HG03066 (cell line): ENCODE data around the gene DNAJC2.

Experiments
- ATAC-seq: cut with Tn5 transposase; IDR thresholded peaks from one replicate; pipeline ENCODE4 v1.9.1; 2021; ENCODE audit warnings: low read depth; ENCODE audit not compliant: unreplicated experiment

The DNAJC2 gene, protein sequence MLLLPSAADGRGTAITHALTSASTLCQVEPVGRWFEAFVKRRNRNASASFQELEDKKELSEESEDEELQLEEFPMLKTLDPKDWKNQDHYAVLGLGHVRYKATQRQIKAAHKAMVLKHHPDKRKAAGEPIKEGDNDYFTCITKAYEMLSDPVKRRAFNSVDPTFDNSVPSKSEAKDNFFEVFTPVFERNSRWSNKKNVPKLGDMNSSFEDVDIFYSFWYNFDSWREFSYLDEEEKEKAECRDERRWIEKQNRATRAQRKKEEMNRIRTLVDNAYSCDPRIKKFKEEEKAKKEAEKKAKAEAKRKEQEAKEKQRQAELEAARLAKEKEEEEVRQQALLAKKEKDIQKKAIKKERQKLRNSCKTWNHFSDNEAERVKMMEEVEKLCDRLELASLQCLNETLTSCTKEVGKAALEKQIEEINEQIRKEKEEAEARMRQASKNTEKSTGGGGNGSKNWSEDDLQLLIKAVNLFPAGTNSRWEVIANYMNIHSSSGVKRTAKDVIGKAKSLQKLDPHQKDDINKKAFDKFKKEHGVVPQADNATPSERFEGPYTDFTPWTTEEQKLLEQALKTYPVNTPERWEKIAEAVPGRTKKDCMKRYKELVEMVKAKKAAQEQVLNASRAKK

GRCh38 chr7:103344453-103345149 lies at the start of gene DNAJC2:
Gene DNAJC2, minus strand, starts transcription at chr7:103344767. Its CDS starts 145 bp downstream, at chr7:103344622.
- peak; percentile 74 for ATAC-seq

DNA sequence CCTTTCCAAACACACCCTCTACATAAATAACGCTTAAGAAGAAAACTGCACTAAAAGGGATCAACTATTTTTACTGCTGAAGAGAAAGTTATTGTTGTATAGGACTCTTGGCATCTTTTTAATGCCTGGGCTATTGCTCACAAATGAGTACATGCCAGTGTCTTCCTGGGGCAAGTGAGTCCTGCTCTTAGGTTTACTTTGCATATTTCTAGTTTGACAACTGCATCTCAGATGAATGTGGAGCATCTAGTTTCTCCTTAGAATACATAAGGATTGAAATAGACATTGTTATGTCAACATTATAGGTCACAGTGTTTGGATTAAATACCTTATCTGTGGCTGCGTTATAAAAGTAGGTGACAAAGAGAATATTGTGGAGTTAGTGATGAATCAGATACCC lies 47.4 kb upstream of the DNAJC2 start:
- no peak for ATAC-seq

GRCh38 chr7:103391150-103391549 lies 46.6 kb upstream of the DNAJC2 start:
- ATAC-seq: no peak

GRCh38 chr7:103389263-103389662 lies 44.7 kb upstream of the DNAJC2 start:
- no peak for ATAC-seq

DNA sequence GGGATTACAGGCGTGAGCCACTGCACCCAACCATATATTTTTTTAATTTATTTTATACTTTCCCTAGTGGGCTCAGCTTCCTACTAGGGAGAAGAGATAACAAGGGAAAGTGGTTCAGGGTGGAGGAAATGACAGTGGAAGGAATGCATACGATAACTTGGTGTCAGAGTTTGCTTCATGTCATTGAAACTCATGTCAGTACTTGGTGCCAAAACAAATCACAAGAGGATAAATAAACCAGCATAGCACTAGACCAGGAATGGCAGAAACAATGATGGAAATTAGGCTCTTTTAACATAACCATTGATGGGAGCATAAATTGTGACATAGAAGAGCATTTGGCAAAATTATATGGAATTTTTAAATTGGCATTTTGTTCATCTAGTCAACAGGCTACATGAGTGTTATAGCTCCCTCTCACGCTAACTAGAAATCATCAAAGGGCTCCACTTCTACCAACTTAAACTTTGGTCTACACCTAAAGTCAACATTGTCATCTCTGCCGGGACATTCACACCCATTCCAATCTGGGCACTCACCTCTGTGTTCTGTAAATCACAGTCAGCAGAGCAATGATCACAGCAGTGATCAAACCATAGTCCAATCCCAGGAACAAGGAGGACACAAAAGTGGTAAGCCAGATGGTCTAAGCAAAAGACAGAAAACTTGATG lies 44.0 kb upstream of the DNAJC2 start:
- ATAC-seq: no peak

GRCh38 chr7:103387242-103387641 lies 42.7 kb upstream of the DNAJC2 start:
- no peak for ATAC-seq

- no peak for ATAC-seq
Measured at GRCh38 chr7:103382032-103382402, 37.5 kb upstream of the DNAJC2 start.

- no peak for ATAC-seq
Measured at GRCh38 chr7:103381280-103382031, 36.9 kb upstream of the DNAJC2 start.

DNA sequence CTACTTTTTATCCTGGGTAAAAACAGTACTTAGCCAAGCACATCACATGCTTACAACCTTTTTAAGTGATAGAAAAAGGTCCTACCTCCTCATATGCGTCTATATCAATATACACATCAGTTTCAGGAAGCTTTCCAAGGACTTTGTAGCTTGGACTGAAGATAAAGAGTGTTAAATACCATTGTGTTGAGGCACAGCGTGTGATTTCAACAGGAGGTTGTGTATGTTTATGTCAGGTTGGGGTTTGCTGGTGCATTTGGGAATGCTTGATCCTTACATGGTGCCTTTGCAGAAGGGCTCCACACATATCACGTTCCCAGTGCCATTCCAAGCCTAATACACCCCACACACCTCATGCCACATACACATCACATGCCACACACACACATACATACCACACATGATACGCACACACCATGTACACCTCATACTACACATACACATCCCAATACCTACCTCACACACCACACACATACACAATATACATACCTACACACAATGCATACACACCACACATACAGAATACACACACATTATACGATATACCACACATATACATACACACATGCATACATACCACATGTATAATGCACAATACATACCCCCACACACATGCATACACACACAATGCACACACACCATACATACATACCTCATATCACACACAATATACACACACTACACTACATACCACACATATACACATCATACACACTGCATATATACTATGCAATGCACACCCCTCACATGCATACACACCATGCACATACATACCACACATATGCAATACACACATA lies 36.0 kb upstream of the DNAJC2 start:
- no peak for ATAC-seq

DNA sequence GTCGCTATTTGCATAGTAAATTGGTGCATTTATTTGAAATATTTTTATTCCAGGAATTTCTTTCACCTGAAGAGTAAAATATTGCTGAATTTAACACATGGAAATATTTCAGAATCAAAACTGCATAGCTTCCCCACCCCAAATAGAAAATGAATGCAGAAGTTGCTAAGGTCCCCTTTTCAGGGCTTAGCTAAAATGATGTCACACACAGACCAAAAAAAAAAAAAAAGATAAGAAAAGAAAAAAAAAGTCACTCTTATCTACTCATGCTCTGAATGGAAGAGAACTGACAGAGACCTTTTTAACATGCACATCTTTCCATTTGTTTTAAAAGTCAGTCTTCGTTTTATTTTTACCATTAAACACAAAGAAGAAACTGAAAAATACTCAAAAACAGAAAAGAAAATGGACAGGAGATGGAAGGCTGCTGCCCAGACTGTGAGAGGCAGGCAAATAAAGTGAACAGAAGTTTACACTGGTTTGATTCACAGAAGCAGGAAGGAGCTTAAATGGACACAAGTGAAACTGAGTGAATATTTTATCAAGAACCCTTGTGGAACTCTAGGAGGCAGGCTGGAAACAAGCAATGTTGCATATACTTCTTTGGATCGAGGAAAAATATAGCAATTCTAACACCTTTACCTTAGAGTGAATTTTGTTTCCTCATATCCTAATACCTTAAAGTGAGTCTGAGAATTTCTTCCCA lies 34.9 kb upstream of the DNAJC2 start:
- ATAC-seq: no peak

DNA sequence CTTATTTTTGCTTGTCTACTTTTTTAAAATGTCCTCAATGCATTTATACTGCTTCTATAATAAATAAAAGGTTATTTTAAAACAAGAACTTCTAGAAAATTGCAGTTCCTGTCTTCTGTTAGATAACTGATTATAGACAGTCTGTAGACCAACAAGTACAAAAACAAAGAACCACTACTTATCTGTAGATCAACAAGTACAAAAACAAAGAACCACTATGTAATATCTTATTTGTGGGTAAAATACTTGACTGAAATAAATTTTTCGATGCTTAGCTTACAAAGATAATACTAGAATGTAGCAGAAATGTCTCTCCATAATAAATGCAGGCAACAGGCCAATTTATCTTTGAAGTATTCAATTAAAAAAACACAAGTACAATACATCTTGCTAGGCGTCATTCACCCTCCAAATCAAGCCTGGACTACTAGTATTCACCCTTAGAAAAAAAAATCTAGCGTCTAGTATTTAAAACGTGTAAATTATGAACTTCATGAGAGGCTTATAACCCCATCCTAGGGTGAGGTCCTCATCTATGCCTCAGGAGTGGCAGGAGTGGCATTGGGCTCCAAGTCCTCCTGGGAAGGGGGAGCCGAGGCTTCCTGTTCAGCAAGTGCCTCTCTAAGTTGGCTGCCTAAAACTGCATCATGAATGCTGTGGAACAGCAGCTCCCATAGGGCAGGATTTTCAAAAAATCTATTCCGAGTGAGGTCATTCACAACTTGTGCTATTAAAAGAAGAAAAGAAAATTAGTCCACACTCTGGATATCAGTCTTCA lies 29.5 kb upstream of the DNAJC2 start:
- no peak for ATAC-seq

- ATAC-seq: no peak
Measured at GRCh38 chr7:103369432-103369831, 24.9 kb upstream of the DNAJC2 start.

DNA sequence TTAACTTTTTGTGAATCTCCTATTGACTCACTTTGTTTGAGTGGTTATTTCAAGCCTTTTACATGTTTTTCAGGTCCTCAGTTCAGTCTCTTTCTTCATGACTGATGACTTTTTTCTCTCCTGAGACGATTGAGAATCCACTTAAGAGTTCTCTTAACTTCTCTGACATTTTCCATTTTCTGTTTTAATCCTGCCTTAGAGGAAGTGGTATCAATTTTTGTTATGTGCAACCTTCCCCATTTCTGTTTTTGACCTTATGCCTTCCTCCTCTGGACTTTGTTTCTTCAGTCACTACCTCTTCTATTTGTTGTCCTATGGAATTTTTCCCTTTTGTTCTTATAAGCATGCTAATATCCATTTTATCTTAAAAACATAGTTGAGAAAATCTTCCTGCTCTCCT lies 5.2 kb upstream of the DNAJC2 start:
- ATAC-seq: no peak

GRCh38 chr7:103348959-103349358 lies 4.4 kb upstream of the DNAJC2 start:
- no peak for ATAC-seq

GRCh38 chr7:103348452-103348851 lies 3.9 kb upstream of the DNAJC2 start:
- no peak for ATAC-seq

DNA sequence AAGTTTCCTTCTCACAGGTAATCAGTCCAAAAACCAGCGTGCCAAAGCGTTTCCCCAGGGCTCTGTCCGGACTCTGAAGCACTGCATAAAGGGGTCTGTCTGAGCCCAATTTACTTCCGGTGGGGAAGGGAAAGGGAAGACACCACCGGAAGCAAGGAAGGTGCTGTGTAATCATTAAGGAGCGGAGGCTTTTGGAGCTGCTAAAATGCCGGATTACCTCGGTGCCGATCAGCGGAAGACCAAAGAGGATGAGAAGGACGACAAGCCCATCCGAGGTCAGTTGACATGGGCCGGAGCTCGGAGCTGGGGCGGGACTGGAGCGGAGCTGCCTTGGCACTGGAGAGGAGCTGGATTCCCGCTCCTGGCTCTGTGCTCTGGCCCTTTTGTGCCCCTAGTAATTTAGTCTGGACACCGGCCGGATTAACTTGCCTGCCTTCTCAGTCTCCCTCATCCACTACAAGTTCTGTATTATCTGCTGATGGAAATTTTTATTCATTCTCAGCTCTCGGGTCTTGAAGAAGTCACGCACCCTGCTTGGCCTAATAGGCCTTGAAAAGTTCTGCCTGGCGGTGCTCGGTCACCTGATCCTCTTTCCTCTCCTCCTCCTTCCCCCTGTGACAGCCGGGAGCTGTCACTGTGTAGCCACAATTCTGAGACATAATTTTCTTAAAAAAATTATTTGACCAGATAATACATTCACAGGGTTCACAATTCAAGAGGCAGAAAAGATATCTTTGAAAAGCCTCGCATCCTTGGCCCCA lies 3.1 kb upstream of the DNAJC2 start, which contains the start of gene PSMC2:
PSMC2 (plus strand) TSS at position 137 of the 761 bp plus-strand sequence; CDS start at position 206, 69 bp downstream.
- ATAC-seq: peak; percentile 69

GRCh38 chr7:103346396-103346795 lies 1.8 kb upstream of the DNAJC2 start:
- no peak for ATAC-seq
